Endodermal cell (in vitro differentiated cells): ENCODE data around the gene WDR37. TPM values are rescaled to one million over a fixed set of nuclear protein-coding genes. Genes with fewer than 3 reads are reported as not detected.
A peak's percentile ranks its signal among the peaks of the same experiment; 100 is the strongest.
"Not testable (repeated sequence)": the region's sequence is repeated elsewhere in the genome, so short reads cannot be mapped to it uniquely, and the experiment has no call there.

Source experiments
- DNase-seq: peaks from one replicate; pipeline ENCODE4 v3.0.0-alpha.2; 2017
- H3K27ac ChIP-seq: 2 replicates; pipeline ENCODE4 v1.5.1; 2013; ENCODE audit warnings: mild to moderate bottlenecking, low read depth, low read length, moderate library complexity
- H3K27me3 ChIP-seq: 2 replicates; pipeline ENCODE4 v1.6.1; 2013; ENCODE audit warnings: mild to moderate bottlenecking, low read length, moderate library complexity; ENCODE audit not compliant: insufficient read depth, control insufficient read depth, poor library complexity, severe bottlenecking
- H3K36me3 ChIP-seq: 2 replicates; pipeline ENCODE4 v1.7.0; 2013; ENCODE audit warnings: mild to moderate bottlenecking, low read length, moderate library complexity; ENCODE audit not compliant: control insufficient read depth, insufficient read depth
- H3K4me1 ChIP-seq: one replicate; pipeline ENCODE4 v1.7.0; 2013; ENCODE audit warnings: low read length; ENCODE audit not compliant: control insufficient read depth, insufficient read depth
- H3K4me3 ChIP-seq: 2 replicates; pipeline ENCODE4 v1.5.1; 2013; ENCODE audit warnings: mild to moderate bottlenecking, low read length, moderate library complexity
- H3K9ac ChIP-seq: 2 replicates; pipeline ENCODE4 v1.6.1; 2013; ENCODE audit warnings: mild to moderate bottlenecking, low read length, moderate library complexity; ENCODE audit not compliant: poor library complexity, severe bottlenecking; ENCODE audit errors: extremely low read depth
- H3K9me3 ChIP-seq: 2 replicates; pipeline ENCODE4 v1.6.1; 2013; ENCODE audit warnings: mild to moderate bottlenecking, low read length, moderate library complexity; ENCODE audit not compliant: control insufficient read depth
- H3K27ac Mint-ChIP-seq: 2 replicates; pipeline ENCODE4 v1.8.0; 2020; ENCODE audit warnings: mixed read lengths
- H3K27me3 Mint-ChIP-seq: 2 replicates; pipeline ENCODE4 v1.8.0; 2021; ENCODE audit warnings: mild to moderate bottlenecking, mixed read lengths; ENCODE audit not compliant: insufficient read depth
- H3K36me3 Mint-ChIP-seq: 2 replicates; pipeline ENCODE4 v1.8.0; 2020; ENCODE audit warnings: low read depth, mixed read lengths
- H3K4me1 Mint-ChIP-seq: 2 replicates; pipeline ENCODE4 v1.8.0; 2020; ENCODE audit warnings: mixed read lengths
- H3K4me3 Mint-ChIP-seq: 2 replicates; pipeline ENCODE4 v1.8.0; 2020; ENCODE audit warnings: mild to moderate bottlenecking, moderate library complexity, mixed read lengths
- H3K9me3 Mint-ChIP-seq: 2 replicates; pipeline ENCODE4 v1.8.0; 2020; ENCODE audit warnings: mild to moderate bottlenecking, mixed read lengths
- CTCF ChIP-seq: fragments of 200-600 bp; sonication (generic); conservative IDR thresholded peaks from 2 replicates; pipeline ENCODE4 v1.5.0; 2021; ENCODE audit warnings: antibody characterized with exemption, mild to moderate bottlenecking
- WGBS, 2 experiments: methylation state at CpG; one replicate each; pipeline versions ENCODE4 v1.1.5 to v1.1.7; 2013; ENCODE audit warnings: missing lambda C conversion rate in 2 of 2, mixed read lengths in 1 of 2; ENCODE audit not compliant: insufficient coverage in 1 of 2, insufficient read length in 1 of 2; 5-methylcytosine and 5-hydroxymethylcytosine counted together
- total RNA-seq, 2 donors: library from RNA; stranded (reverse); fragmentation: NEBNext Ultra II Directional in 1 of 2; extraction: Animal tissue kit (Norgen Biotek cat#: 25700) in 1 of 2; gene quantifications; 2 replicates in 1 of 2; 3 replicates in 1 of 2; pipeline ENCODE4 v1.2.1, GENCODE V29; 2021

WDR37 gene
- total RNA-seq, 2 donors from 2014 or later, result 10.7 TPM

DNA sequence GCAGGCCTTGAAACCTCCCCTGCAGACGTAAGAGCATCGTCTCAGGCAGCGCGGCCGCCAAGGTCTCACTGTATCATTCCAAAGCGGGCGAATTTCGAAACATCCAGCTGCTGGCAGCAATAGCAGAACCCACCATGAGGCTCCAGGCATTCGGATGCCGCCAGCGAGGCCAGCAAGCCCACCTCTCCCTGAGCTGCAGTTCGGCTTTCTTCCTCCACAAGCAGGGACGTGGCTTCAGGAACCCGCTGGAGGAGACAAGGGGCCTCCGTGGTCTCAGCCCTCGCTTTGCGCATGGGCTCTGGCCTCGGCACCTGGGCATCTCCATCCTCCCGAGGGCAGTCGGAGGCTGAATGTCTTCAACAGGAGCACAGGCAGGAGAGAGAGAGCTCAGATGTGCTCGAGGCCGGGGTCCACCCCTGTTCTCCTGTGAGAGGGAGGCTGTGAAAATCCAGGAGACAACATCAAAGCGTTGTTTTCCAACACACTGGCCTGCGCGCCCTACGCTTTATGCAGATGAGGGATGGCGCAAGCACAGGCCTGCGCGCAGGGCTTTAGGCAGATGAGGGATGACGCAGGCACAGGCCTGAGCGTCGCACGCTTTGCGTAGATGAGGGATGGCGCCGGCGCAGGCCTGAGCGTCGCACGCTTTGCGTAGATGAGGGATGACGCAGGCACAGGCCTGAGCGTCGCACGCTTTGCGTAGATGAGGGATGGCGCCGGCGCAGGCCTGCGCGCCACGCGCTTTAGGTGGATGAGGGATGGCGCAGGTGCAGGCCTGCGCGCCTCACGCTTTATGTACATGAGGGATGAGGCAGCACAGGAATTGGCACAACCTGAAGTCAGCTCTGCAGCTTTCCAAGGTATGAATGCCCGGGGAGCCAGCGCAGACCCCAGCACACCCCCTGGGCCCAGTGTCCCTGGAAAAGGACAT lies 103.2 kb downstream of the WDR37 start:
- no peak overlapping the region for H3K27ac ChIP-seq
- Mint-ChIP-seq H3K27ac (no peak overlapping the region), H3K27me3 (no peaks in the 10 kb centered on the region), H3K36me3 (no peaks in the 10 kb centered on the region), H3K9me3 (no peaks in the 10 kb centered on the region), H3K4me1 (no peaks in the 10 kb centered on the region), H3K4me3 (no peak overlapping the region)
- H3K9me3 ChIP-seq, result no peaks in the 10 kb centered on the region
- H3K27me3 ChIP-seq, result no peaks in the 10 kb centered on the region
- H3K36me3 ChIP-seq, result no peaks in the 10 kb centered on the region
- no peak overlapping the region for H3K9ac ChIP-seq
- H3K4me1 ChIP-seq, result no peaks in the 10 kb centered on the region
- DNase-seq, result peak; percentile 48
- WGBS, 2 experiments, result 92 to 94% methylated on average over 49 to 59 of the region's 59 CpGs
- no peak for TF ChIP-seq CTCF
- H3K4me3 ChIP-seq, result no peak overlapping the region

DNA sequence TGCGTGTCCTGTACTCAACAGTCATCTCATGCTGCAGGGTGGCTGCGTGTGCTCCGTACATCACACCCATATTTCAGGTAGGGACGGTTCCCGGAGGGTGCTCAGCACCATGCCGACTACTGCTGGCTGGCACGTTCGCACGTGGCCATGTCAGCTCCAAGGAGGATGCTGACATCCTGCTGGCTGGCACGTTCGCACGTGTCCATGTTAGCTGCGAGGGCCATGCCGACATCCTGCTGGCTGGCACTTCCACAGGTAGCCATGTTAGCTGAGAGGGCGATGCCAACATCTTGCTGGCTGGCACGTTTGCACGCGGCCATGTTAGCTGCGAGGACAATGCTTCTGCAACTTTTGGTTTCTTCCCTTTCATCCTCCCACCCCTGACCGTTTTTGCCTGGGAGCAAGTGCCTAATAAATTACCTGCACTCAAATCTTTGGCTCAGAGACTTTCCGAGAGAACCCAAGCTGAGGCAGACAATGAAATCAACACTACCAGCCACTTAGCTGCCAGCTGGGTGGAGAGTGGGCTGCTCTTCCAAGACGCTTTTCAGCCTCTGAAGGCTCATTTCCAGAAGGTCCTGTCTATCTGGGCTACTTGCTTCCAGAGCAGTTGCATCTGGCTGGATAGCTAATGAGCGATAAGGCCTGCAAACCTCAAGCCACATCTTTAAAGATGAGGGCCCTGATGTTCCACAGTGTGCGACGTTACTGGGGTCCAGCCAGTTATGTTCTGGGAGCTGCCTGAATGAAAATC lies 104.6 kb downstream of the WDR37 start:
- no peak for DNase-seq
- H3K9me3 Mint-ChIP-seq, result no peaks in the 10 kb centered on the region
- no peak for TF ChIP-seq CTCF
- Histone ChIP-seq H3K4me1 (no peaks in the 10 kb centered on the region), H3K4me3 (no peak overlapping the region), H3K9ac (no peak overlapping the region), H3K36me3 (no peaks in the 10 kb centered on the region), H3K9me3 (no peaks in the 10 kb centered on the region), H3K27me3 (no peaks in the 10 kb centered on the region), H3K27ac (no peak overlapping the region)
- no peak overlapping the region for H3K27ac Mint-ChIP-seq
- WGBS, 2 experiments, result 90 to 94% methylated on average over 22 to 25 of the region's 25 CpGs
- H3K27me3 Mint-ChIP-seq, result no peaks in the 10 kb centered on the region
- no peak overlapping the region for H3K4me3 Mint-ChIP-seq
- no peaks in the 10 kb centered on the region for H3K36me3 Mint-ChIP-seq
- no peaks in the 10 kb centered on the region for H3K4me1 Mint-ChIP-seq

DNA sequence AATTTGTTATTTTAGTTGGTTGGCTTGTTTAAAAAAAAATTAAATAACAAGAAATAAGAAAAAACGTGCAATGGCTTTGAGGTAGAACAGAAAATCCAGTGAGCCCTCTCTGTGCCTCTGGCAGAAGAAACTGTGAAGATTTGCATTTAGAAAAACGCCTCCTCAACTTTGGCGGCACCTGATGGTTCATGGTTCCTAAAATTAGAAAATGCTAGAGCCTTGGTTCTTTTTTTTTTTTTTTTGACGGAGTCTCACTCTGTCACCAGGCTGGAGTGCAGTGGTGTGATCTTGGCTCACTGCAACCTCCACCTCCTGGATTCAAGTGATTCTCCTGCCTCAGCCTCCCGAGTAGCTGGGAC lies 105.1 kb downstream of the WDR37 start:
- not testable (repeated sequence) for H3K27me3 Mint-ChIP-seq, H3K9me3 Mint-ChIP-seq, H3K4me3 ChIP-seq, H3K9me3 ChIP-seq, DNase-seq, H3K27ac ChIP-seq, H3K9ac ChIP-seq, H3K4me1 ChIP-seq, H3K27ac Mint-ChIP-seq, H3K36me3 Mint-ChIP-seq, H3K27me3 ChIP-seq, H3K36me3 ChIP-seq, H3K4me1 Mint-ChIP-seq, H3K4me3 Mint-ChIP-seq
- 80 to 94% methylated on average over 3 to 4 of the region's 5 CpGs for whole genome bisulfite sequencing, 2 experiments
